Amygdala (tissue), 56 donors: Measurements from ENCODE around the gene MYO9A.
"Not testable (repeated sequence)": the region's sequence is repeated elsewhere in the genome, so short reads cannot be mapped to it uniquely, and the experiment has no call there.

Experiments used
- DNase-seq, 56 donors: peaks; one replicate each; lab custom pipeline; 2025; lab: John Stamatoyannopoulos, UW

Gene MYO9A

DNA sequence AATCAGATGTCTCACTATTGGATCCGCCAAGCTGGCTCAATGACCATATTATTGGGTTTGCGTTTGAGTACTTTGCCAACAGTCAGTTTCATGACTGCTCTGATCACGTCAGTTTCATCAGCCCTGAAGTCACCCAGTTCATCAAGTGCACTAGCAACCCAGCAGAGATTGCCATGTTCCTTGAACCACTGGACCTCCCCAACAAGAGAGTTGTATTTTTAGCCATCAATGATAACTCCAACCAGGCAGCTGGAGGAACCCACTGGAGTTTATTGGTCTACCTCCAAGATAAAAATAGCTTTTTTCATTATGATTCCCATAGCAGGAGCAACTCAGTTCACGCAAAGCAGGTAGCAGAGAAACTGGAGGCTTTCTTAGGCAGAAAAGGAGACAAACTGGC lies 21.7 kb upstream of the MYO9A start:
- DNase-seq, result no peak

DNA sequence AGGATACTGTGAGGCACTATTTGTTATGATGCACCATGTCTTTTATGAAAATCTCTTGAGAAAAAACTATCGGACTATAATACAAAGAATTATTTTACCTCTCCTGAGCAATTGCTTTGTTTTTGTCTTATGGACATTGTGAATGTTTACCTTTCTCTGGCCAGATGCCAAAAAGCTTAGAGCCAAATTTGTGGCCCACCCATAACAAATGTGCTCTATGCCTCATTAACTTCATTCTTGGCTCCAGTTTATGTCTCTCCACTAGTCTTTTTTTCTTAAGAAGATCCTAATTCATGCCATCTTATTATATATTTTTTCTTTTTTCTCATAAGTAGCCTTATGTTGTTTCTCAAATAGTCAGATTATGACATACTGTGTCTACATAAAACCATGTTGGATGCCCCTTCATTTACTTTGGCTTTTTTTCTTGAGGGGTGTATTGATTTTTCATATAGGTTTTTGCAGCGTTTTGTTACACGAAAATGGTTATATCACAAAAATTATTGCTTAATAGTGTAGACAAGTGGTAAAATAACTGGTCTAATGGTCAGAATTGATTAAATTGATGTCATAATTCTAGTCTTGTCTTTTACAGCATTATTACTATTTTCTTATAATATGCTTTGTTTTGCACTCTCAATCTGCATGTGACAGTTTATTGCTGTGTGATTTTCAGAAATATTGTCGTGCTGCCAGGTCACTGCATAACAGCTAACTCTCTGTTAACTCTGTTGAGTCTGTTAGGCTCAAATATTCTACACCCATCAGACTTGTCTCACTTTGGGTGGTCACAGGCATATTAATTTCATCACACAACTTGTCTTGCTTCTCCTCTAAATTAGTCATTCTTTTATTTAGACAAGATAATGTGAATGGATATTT lies 18.5 kb upstream of the MYO9A start:
- DNase-seq, result no peak

DNA sequence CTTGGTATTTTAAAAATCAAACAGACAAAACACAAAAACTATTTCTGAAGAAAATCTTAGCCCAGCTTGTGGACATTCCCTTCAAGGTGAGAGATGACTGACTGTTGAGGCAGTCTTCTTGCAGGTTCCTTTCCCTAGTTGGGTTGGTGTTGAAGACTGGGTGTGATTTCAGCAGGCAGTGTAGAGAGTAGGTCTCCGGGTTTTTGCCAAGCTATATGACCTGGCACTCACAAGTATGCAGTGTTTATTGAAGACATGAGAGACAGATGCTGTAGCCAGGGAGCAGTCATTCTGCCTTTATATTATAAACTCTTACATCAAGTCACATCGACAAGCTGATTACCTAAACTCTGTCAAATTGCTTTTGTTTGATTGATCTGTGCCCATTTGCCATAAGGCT lies 17.8 kb upstream of the MYO9A start:
- DNase-seq, result no peak

DNA sequence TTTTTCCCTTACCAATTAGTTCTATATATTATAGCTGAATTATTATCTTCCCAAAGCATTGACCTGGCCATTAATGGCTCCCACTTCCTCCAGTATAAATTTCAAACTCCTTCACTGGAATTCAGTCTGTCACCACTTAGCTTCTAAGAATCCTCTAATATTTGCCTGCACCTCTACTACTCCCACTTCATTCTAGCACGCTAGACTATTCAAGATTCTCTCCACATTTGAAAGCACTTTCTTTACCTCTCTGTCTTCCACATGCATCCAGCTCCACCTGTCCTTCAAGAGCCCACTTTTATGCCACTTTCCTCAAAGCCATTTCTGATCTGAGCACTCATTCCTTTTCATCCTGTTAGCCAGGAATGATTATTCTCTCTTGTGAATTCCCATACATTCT lies 15.3 kb upstream of the MYO9A start:
- no peak for DNase-seq

DNA sequence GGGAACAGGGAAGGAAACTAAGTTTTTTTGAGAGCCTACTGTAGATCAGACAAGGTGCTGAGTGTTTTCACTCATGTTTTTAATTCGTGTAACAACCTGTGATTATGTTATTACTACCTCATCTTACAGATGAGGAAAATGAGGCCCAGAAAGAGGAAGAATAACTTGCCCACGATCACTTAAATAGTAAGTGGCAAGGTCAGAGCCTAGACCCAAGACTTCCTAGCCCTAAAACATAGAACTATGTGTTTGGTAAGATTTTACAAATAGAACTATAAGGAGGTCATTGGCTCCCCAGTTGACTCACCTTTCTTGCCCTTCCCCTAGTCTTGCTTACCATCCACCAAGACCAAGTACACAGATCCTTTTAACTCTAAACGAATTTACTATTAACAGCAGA lies 14.0 kb upstream of the MYO9A start:
- no peak for DNase-seq

DNA sequence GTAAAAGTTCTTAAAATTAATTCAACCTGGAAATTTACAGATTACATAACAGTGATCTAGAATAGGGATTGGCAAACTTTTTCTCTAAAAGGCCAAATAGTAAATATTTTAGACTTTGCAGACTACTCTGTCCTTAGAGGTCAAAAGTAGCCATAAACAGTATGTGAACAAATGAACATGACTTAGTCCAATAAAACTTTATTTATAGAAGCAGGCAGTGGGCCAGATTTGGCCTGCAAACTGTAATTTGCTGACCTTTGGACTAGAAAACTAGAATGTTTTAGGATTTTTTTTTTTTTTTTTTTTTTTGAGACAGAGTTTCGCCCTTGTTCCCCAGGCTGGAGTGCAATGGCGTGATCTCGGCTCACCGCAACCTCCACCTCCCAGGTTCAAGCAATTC lies 12.3 kb upstream of the MYO9A start:
- DNase-seq, result no peak

DNA sequence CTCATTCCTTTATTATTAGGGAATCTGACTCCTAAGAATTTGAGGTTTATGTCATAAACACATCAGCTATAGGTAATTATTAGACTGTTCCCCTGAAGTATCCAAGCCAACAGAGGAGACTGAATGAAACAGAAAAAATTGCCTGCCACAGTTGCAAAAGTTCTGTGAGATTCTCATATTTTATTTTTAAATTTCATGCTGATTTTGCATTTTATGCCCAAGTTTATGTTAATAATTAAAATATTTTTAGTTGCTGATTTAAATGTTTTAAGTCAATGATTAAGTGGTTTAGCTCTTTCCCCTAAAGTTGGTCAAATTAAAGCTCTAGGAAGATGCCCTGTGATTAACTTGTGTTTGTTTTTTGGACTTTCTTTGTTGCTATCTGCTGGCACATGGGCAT lies 10.4 kb upstream of the MYO9A start:
- DNase-seq, result no peak

DNA sequence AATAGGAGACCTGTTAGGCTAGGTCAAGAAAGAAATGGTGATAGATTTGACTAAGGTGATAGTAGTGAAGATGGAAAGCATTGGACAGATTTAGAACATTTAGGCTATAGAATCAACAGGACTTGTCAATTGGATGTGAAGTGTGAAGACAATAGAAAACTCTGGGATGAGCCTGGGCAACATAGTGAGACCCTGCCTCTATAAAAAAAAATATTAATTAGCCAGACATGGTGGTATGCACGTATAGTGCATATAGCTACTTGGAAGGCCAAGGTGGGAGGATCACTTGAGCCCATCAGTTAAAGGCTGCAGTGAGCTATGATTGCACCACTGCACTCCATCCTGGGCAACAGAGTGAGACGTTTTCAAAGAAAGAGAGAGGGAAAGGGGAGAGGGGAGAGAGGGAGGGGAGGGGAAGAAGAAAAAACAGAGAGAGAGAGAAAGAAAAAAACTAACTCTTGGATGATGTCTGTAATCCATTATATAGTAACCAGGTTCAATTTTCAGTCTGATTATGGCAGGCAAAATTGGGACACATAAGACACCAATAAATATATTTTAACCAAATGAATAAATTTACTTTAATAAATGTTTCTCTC lies 9.9 kb upstream of the MYO9A start:
- no peak for DNase-seq

DNA sequence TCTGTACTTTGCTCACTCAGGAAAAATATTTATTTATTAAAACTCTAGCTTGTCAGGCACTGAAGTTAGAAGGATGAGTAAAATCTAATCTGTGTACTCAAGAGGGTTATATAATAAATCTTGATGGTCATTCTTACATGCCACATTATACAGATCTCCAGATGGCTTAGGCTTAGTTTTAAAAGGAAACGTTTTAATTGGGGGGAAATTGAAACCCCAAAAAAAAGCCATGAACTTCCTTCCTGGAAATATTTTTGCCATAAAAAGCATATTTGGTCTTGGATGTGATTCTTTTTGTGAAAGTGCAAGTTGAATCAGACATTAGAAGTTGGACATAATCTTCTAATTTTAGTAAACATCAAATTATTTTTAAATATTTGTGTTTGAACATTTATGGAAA lies 6.3 kb upstream of the MYO9A start:
- DNase-seq, result no peak

DNA sequence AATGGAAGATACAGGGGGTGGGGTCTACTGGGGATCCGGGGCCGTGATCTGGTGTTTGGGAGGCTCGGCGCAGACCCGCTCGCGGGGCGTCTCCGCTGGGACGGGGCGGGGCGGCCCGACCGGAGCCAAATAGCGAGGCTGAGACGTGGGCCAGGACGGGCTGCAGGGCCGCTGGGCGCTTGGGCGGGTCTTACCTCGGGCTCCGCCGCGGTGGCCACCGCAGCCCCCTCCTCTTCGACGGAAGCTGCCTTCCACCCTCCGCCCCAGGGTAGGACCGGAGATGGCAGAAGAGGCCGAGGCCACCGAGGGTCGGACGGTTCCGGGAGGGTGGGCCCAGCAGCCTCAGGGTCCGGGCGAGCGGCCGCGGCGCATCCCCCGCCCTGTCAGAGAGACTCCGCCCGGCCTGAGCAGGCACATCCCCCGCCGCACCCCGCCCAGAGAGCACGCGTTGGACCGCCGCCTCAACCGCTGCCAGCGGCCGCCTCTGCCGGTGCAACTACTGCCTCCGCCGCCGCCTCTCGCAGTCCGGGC lies 399 bp downstream of the MYO9A start:
- DNase-seq, result peak in 18 of 56 donors; percentile 36 to 97 (median 60)

DNA sequence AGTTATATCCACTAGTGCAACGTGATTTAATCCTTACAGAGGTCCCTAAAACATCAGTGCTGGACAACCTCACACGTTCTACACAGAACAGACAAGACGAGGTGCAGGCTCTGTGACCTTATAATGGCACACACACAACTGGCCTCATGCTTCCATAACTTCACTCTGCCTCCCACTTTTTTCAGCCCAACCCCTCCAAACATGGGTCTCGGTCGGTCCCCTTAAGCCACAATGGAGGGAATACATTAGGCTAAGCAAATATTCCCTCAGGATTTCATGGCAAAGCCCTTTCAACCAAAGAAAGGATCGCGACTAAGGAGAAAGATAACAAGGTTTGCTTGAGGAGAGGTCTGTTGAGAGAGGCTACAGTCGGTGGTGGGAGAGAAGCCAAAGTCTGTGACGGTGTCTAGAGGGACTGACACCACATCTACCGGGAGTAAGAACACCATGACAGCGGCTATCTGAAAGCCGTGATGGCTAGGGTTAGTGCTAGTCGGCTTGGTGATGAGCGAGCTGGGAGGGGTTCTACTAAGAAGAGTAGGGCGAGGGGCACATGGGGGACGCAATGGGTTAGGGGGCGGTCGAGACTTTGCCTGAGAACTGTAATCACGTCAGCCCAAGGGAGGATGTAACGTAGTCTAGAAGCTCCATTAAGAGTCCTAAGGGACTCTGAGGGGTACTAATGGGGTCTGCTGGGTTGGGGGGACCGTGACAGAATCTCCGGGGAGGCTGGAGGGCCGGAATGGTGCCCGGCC lies 1.0 kb downstream of the MYO9A start:
- peak in 28 of 56 donors; percentile 7 to 60 (median 30) for DNase-seq

DNA sequence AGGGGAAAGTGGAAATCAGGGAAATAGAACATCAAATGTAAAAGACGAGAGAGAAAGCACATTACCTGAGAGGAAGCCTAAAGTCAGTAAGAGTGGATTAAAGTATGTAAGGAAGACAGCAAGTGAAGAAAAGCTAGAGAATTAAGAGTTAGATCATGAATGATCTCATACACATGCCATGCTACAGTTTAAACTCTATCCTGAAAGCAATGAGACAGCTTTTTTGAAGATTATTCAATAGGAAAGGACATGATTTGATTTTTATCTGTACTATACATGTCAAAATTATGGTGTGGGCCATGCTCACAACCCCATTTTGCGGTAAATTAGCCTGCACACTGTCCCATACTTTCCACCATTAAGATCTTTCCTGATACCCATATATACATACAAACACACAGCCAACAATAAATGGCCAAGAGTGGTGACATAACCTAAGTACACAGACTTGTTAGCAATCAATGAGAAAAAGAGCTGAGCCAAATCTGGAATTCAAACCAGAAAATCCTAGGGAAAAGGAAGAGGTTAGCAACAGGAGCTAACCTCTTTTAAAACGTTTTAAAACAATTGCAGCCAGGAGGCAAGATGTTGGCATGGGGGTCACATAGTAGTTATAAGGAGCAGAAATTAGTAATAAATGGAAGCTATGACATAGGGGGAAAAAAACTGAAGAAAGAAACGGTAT lies 4.5 kb downstream of the MYO9A start:
- DNase-seq, result no peak

DNA sequence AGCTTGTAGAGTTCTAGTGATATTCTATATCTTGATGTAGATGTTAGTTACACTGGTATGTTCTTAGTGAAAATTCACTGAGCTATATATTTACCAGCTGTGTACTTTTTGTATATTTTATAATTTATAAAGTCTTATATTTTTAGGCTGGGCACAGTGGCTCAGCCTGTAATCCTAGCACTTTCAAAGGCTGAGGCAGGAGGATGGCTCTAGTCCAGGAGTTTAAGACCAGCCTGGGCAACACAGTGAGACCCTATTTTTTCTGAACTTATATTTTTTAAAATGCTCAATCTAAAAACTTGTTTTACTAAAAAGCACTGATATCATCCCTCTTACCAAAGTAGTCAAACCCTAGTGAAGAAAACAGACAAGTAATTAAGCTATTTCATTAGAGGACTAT lies 5.1 kb downstream of the MYO9A start:
- DNase-seq, result no peak

DNA sequence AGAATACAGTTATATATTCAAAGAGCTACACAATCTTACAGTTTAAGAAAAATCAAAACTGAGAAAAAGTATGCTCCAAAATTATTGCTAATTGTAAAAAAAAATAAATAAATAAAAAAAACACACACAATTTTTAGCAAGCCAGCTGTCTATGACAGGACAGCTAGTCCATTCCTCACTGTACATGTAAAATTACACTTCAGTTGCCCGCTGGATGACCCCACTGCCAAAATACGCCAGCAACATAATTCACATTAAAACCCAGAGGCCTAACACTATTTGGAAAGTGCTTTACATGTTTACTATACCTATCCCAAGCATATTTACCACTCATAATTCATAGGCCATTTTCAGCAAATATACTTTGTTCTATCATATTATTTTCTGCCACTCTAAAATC lies 5.8 kb downstream of the MYO9A start:
- no peak for DNase-seq

DNA sequence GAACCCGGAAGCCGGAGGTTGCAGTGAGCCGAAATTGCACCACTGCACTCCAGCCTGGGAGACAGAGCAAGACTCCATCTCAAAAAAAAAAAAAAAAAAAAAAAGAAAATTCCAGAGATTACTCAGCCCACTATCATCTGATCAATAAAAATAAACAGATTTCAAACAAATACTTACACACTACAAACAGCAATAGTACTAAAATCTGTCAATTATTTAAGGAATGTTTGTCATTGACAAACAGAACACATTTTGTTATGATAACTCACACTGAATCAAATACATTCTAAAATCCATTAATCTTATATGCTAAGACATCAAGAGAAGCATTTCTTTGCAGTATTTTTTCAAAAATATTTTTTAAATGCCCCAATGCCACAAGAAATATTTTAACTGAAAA lies 7.6 kb downstream of the MYO9A start:
- no peak for DNase-seq

DNA sequence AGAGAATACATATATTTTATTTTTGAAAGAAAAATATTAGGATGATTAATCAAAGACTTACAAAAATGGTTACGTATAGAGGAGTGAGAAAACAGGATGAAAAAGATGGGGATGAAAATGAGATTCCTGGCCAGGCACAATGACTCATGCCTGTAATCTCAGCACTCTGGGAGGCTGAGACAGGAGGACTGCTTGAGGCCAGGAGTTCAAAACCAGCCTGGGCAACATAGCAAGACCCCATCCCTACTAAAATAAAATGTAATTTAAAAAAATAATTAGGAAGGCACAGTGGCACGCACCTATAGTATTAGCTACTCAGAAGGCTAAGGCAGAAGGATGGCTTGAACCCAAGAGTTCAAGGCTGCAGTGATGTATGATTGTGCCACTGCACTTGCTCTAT lies 11.9 kb downstream of the MYO9A start:
- DNase-seq, result no peak

DNA sequence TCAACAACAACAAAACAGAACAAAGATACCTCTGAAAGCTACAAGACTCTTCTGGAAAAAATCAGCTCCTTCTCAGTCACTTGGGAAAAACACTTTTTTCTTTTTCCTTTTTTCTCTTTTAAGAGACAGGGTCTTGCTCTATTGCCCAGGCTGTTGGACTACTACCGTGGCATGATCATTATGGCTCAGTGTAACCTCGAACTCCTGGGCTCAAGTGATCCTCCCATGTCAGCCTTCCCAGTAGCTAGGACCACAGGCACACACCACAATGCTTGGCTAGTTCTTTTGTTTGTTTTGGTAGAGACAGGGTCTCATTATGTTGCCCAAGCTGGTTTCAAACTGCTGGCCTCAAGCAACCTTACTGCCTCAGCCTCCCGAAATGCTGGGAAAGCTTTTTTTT lies 12.8 kb downstream of the MYO9A start:
- DNase-seq, result no peak

DNA sequence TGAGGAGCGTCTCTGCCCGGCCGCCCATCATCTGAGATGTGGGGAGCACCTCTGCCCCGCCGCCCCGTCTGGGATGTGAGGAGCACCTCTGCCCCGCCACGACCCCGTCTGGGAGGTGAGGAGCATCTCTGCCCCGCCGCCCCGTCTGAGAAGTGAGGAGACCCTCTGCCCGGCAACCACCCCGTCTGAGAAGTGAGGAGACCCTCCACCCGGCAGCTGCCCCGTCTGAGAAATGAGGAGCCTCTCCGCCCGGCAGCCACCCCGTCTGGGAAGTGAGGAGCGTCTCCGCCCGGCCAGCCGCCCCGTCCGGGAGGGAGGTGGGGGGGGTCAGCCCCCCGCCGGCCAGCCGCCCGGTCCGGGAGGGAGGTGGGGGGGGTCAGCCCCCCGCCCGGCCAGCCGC lies 17.4 kb downstream of the MYO9A start:
- not testable (repeated sequence) for DNase-seq

DNA sequence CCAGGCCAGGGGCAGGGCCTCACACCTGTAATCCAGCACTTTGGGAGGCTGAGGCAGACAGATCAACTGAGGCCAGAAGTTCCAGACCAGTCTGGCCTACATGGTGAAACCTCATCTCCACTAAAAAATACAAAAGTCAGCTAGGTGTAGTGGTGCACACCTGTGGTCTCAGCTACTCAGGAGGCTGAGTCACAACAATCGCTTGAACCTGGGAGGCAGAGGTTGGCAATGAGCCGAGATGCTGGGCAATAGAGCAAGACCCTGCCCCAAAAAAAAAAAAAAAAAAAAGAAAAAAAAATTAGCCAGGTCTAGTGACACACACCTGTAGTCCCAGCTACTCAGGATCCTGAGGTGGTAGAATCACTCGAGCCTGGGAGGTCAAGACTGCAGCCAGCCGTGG lies 18.8 kb downstream of the MYO9A start:
- no peak for DNase-seq

DNA sequence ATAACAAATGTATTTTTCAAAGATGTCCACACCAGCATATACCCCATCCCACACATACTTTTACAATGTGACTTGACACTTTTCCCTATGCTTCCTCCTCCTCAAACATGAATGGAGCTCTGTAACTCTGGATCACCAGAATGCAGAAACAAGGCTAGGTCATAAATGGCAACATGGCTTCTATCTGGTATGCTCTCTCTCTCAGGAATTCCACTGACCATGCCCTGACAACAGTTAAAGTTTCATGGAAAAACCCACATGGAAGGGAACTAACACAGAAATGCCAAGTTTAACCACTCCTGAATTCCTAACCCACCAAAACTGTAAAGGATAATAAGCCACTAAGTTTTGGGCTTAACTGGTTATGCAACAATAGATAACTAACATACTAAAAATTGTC lies 19.9 kb downstream of the MYO9A start:
- DNase-seq, result no peak

DNA sequence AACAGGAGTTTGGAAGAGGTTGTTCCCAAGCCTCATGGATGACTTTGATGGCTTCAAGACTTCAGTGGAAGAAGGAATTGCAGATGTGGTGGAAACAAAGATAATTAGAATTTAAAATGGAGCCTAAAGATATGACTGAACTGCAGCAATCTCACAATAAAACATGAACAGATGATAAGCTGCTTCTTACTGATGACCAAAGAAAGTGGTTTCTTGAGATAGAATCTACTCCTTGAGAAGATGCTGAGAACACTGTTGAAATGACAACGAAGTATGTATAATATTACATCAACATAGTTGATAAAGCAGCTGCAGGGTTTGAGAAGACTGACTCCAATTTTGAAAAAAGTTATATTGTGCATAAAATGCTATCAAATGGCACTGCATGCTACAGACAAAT lies 21.2 kb downstream of the MYO9A start:
- DNase-seq, result no peak
